CD14-positive monocyte (primary cell): ENCODE measurements around the gene ACBD6. TPM values are rescaled to one million over a fixed set of nuclear protein-coding genes. Genes with fewer than 3 reads are reported as not detected.

Source experiments
- DNase-seq, 3 donors: peaks; one replicate each; pipeline ENCODE4 v3.0.0-alpha.2; 2011 to 2022
- H2AFZ ChIP-seq: 2 replicates; pipeline ENCODE4 v1.6.0; 2012; ENCODE audit warnings: mild to moderate bottlenecking, low read depth, low read length, inconsistent platforms; ENCODE audit not compliant: insufficient read depth, poor library complexity, severe bottlenecking
- H3K27ac ChIP-seq, 2 donors: 1 replicate in 1 of 2; 2 replicates in 1 of 2; pipeline ENCODE4 v1.5.1; 2012 to 2013; ENCODE audit warnings: low read length in 2 of 2, control low read depth in 1 of 2, inconsistent platforms in 1 of 2, low read depth in 1 of 2, mild to moderate bottlenecking in 1 of 2
- H3K27me3 ChIP-seq, 2 donors: one replicate each; pipeline versions ENCODE4 v1.6.0 to v1.6.1; 2011 to 2013; ENCODE audit warnings: low read length in 2 of 2; ENCODE audit not compliant: control insufficient read depth in 2 of 2, insufficient read depth in 2 of 2
- H3K36me3 ChIP-seq, 2 donors: replicated peaks in 1 of 2; 1 replicate in 1 of 2; 2 replicates in 1 of 2; pipeline versions ENCODE4 v1.5.1 to v1.6.1; 2012 to 2013; ENCODE audit warnings: low read length in 2 of 2, control low read depth in 1 of 2, inconsistent platforms in 1 of 2, mild to moderate bottlenecking in 1 of 2; ENCODE audit not compliant: insufficient read depth in 2 of 2, control insufficient read depth in 1 of 2
- H3K4me1 ChIP-seq, 2 donors: 1 replicate in 1 of 2; 2 replicates in 1 of 2; pipeline versions ENCODE4 v1.5.1 to v1.6.1; 2012 to 2013; ENCODE audit warnings: low read length in 2 of 2, control low read depth in 1 of 2, inconsistent platforms in 1 of 2, mild to moderate bottlenecking in 1 of 2, moderate library complexity in 1 of 2; ENCODE audit not compliant: insufficient read depth in 2 of 2, control insufficient read depth in 1 of 2
- H3K4me2 ChIP-seq: replicated peaks from 2 replicates; pipeline ENCODE3; 2012; ENCODE audit warnings: low read length, moderate library complexity, mild to moderate bottlenecking; ENCODE audit not compliant: poor library complexity, severe bottlenecking; ENCODE audit errors: extremely low read depth
- H3K4me3 ChIP-seq, 3 experiments: fragments of 200-600 bp in 1 of 3; sonication (generic) in 1 of 3; replicated peaks in 1 of 3; 1 replicate in 2 of 3; 2 replicates in 1 of 3; pipeline ENCODE4 v1.5.1; 2011 to 2013; ENCODE audit warnings: low read length in 3 of 3, mild to moderate bottlenecking in 3 of 3, control low read depth in 2 of 3, low read depth in 2 of 3, inconsistent platforms in 1 of 3, moderate library complexity in 1 of 3
- H3K79me2 ChIP-seq: 2 replicates; pipeline ENCODE4 v1.6.0; 2012; ENCODE audit warnings: mild to moderate bottlenecking, control low read depth, inconsistent platforms, low read length, moderate library complexity; ENCODE audit not compliant: insufficient read depth
- H3K9ac ChIP-seq: 2 replicates; pipeline ENCODE4 v1.6.0; 2017; ENCODE audit warnings: low read length, mild to moderate bottlenecking; ENCODE audit not compliant: insufficient read depth, poor library complexity, severe bottlenecking
- H3K9me3 ChIP-seq, 2 donors: replicated peaks in 1 of 2; 1 replicate in 1 of 2; 2 replicates in 1 of 2; pipeline versions ENCODE4 v1.5.1 to v1.6.1; 2012 to 2013; ENCODE audit warnings: low read length in 2 of 2, control low read depth in 1 of 2; ENCODE audit not compliant: control insufficient read depth in 1 of 2, insufficient read depth in 1 of 2
- H4K20me1 ChIP-seq: 2 replicates; pipeline ENCODE4 v1.6.0; 2012; ENCODE audit warnings: mild to moderate bottlenecking, low read length, control low read depth, moderate library complexity; ENCODE audit not compliant: insufficient read depth
- H3K27ac Mint-ChIP-seq, 7 donors: one replicate each; pipeline ENCODE4 v1.8.0; 2020; ENCODE audit warnings: mild to moderate bottlenecking in 7 of 7, mixed read lengths in 7 of 7, moderate library complexity in 6 of 7, inconsistent platforms in 2 of 7
- H3K27me3 Mint-ChIP-seq, 3 donors: one replicate each; pipeline ENCODE4 v1.8.0; 2021 to 2022; ENCODE audit warnings: low read depth in 3 of 3, mild to moderate bottlenecking in 3 of 3, mixed read lengths in 3 of 3, moderate library complexity in 3 of 3, inconsistent platforms in 1 of 3
- H3K36me3 Mint-ChIP-seq, 2 donors: one replicate each; pipeline ENCODE4 v1.8.0; 2020; ENCODE audit warnings: mixed read lengths in 2 of 2, inconsistent platforms in 1 of 2, mild to moderate bottlenecking in 1 of 2
- H3K4me1 Mint-ChIP-seq: one replicate; pipeline ENCODE4 v1.8.0; 2020; ENCODE audit warnings: mild to moderate bottlenecking, mixed read lengths
- H3K4me3 Mint-ChIP-seq, 2 donors: one replicate each; pipeline ENCODE4 v1.8.0; 2020; ENCODE audit warnings: mild to moderate bottlenecking in 2 of 2, mixed read lengths in 2 of 2, moderate library complexity in 1 of 2
- H3K9me3 Mint-ChIP-seq, 7 donors: one replicate each; pipeline ENCODE4 v1.8.0; 2020 to 2022; ENCODE audit warnings: mixed read lengths in 7 of 7, mild to moderate bottlenecking in 6 of 7, moderate library complexity in 6 of 7, inconsistent platforms in 2 of 7
- CTCF ChIP-seq: fragments of 200-600 bp; IDR thresholded peaks from one replicate; pipeline ENCODE4 v1.8.0; 2022; ENCODE audit warnings: antibody characterized with exemption, mild to moderate bottlenecking
- WGBS: methylation state at CpG from one replicate; pipeline ENCODE4 v1.1.5; 2013; ENCODE audit warnings: missing lambda C conversion rate; ENCODE audit not compliant: insufficient coverage; 5-methylcytosine and 5-hydroxymethylcytosine counted together
- intact Hi-C, 2 donors: fragments of 100-400 bp; cut with micrococcal nuclease; formaldehyde crosslinking; loops; one replicate each; pipeline versions ENCODE4 v1.15.0 to v1.15.1; 2023
- polyA plus RNA-seq, 3 donors: library from polyadenylated mRNA; depleted of rRNA in 1 of 3; unstranded in 2 of 3; stranded (reverse) in 1 of 3; fragments of 300-500 nt in 2 of 3; fragments of >200 nt in 1 of 3; fragmentation: Illumina TruSeq in 2 of 3; gene quantifications; 1 replicate in 2 of 3; 2 replicates in 1 of 3; pipeline ENCODE4 v1.2.3, GENCODE V29; 2012 to 2021

Gene ACBD6
- polyA plus RNA-seq, 3 donors, result 19.3 to 35.3 (median 19.7) TPM

DNA sequence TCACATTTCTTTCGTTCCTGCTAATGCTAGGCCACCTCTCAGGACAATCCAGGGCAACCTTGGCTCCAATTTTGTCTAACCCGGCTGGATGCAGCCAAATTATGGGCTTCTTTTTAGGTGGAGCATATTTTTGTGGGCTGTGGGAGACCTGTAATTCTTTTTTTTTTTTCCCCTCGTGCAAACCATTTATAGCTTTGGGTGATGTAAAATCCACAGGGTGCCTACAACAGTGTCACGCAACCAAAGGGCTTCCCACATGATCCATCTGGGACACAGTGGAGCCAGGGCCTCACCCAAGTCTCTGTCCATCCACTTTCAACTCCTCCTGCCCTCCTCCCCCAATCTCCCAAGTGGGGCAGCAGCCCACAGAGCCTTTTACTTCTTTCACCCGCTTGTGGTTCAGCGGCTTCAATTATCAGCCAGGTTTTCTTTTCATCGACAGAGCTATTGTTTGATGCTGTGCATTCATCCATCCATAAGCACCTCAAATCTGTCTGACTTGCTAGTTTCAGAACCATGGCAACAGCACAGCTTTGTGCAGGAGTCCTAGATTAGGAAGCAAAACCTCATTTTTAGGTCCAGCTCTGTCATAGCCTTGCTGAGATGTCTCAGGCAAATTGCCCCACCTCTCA lies 46.4 kb upstream of the ACBD6 start:
- H3K27ac ChIP-seq, result no peak overlapping the region
- Mint-ChIP-seq H3K4me1 (no peaks in the 10 kb centered on the region), H3K9me3 (no peaks in the 10 kb centered on the region), H3K27ac (no peak overlapping the region), H3K4me3 (no peak overlapping the region), H3K36me3 (no peaks in the 10 kb centered on the region), H3K27me3 (peaks cover 0 to 4% (median 0%) of the 10 kb centered on the region in 3 donors)
- no peaks in the 10 kb centered on the region for H3K9me3 ChIP-seq
- H3K4me1 ChIP-seq, result no peaks in the 10 kb centered on the region
- H3K27me3 ChIP-seq, result no peaks in the 10 kb centered on the region
- no peak for DNase-seq
- no peaks in the 10 kb centered on the region for H4K20me1 ChIP-seq
- WGBS, result 92% methylated on average over 5 of the region's 7 CpGs
- no peaks in the 10 kb centered on the region for H3K36me3 ChIP-seq
- H3K9ac ChIP-seq, result no peak overlapping the region
- H3K79me2 ChIP-seq, result no peaks in the 10 kb centered on the region
- no peak overlapping the region for H3K4me2 ChIP-seq
- intact Hi-C loops, result no loop called here
- no peak overlapping the region for H3K4me3 ChIP-seq
- no peak for TF ChIP-seq CTCF
- H2AFZ ChIP-seq, result no peak overlapping the region

DNA sequence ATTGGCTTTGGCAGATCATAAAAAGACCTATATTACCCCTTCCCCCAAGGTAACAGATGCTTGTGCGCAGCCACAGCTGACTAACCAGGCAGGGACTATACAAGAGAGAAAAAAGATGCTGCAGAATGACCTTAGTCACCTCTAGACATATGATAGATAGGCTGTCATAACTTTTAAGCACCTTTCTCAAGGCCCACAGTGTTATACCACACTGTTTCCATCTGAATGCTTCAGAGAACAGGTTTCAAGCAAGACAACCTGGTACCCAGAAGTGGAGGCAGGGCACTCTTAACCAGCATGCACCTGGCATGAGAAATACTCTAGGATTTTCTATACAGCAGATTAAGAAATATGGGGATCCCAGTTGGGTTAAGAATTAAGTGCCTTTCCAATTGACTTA lies 43.6 kb upstream of the ACBD6 start:
- Mint-ChIP-seq H3K4me3 (no peak overlapping the region), H3K9me3 (no peaks in the 10 kb centered on the region), H3K4me1 (no peaks in the 10 kb centered on the region), H3K27me3 (peaks cover 0 to 4% (median 0%) of the 10 kb centered on the region in 3 donors), H3K27ac (no peak overlapping the region), H3K36me3 (no peaks in the 10 kb centered on the region)
- Histone ChIP-seq H3K27me3 (no peaks in the 10 kb centered on the region), H3K27ac (no peak overlapping the region), H2AFZ (no peak overlapping the region), H3K9ac (no peak overlapping the region), H3K4me3 (no peak overlapping the region), H3K4me2 (no peak overlapping the region), H3K79me2 (no peaks in the 10 kb centered on the region), H3K9me3 (no peaks in the 10 kb centered on the region), H4K20me1 (no peaks in the 10 kb centered on the region), H3K4me1 (no peaks in the 10 kb centered on the region), H3K36me3 (no peaks in the 10 kb centered on the region)
- no CpG with 5 or more reads among the region's 1 CpG for WGBS
- TF ChIP-seq CTCF, result no peak
- DNase-seq, result no peak
- intact Hi-C loops, result no loop called here
